GM23248 (cell line): ENCODE data around the gene MOB3B. TPM values are rescaled to one million over a fixed set of nuclear protein-coding genes. Genes with fewer than 3 reads are reported as not detected.
A peak's percentile ranks its signal among the peaks of the same experiment; 100 is the strongest.

Source experiments
- DNase-seq: peaks from one replicate; pipeline ENCODE4 v3.0.0-alpha.2; 2015
- H2AFZ ChIP-seq: fragments of 200-600 bp; sonication (generic); 2 replicates; pipeline ENCODE4 v1.6.1; 2016; ENCODE audit warnings: antibody characterized with exemption
- H3F3A ChIP-seq: fragments of 200-600 bp; sonication (generic); 2 replicates; pipeline ENCODE4 v1.6.1; 2016; ENCODE audit warnings: mild to moderate bottlenecking, antibody characterized with exemption, mixed run types; ENCODE audit not compliant: insufficient read depth
- H3K27ac ChIP-seq: fragments of 200-600 bp; sonication (generic); 2 replicates; pipeline ENCODE4 v1.5.1; 2016; ENCODE audit warnings: mild to moderate bottlenecking
- H3K27me3 ChIP-seq: fragments of 200-600 bp; sonication (generic); replicated peaks from 2 replicates; pipeline ENCODE4 v1.6.1; 2016; ENCODE audit warnings: mild to moderate bottlenecking; ENCODE audit not compliant: insufficient read depth
- H3K36me3 ChIP-seq: fragments of 200-600 bp; sonication (generic); 2 replicates; pipeline ENCODE4 v1.6.1; 2016; ENCODE audit warnings: low read depth, mild to moderate bottlenecking
- H3K4me1 ChIP-seq: fragments of 200-600 bp; sonication (generic); 2 replicates; pipeline ENCODE4 v1.6.1; 2016; ENCODE audit warnings: mild to moderate bottlenecking; ENCODE audit not compliant: insufficient read depth
- H3K4me2 ChIP-seq: fragments of 200-600 bp; sonication (generic); one replicate; pipeline ENCODE4 v1.6.1; 2016; ENCODE audit warnings: mild to moderate bottlenecking; ENCODE audit not compliant: unreplicated experiment
- H3K4me3 ChIP-seq: fragments of 200-600 bp; sonication (generic); 2 replicates; pipeline ENCODE4 v1.5.1; 2016; ENCODE audit warnings: mild to moderate bottlenecking
- H3K79me2 ChIP-seq: fragments of 200-600 bp; sonication (generic); 2 replicates; pipeline ENCODE4 v1.6.1; 2016; ENCODE audit warnings: mild to moderate bottlenecking; ENCODE audit not compliant: insufficient read depth
- H3K9ac ChIP-seq: fragments of 200-600 bp; sonication (generic); 2 replicates; pipeline ENCODE4 v1.6.1; 2016; ENCODE audit warnings: mild to moderate bottlenecking
- H3K9me2 ChIP-seq: fragments of 200-600 bp; sonication (generic); 2 replicates; pipeline ENCODE4 v1.6.1; 2016; ENCODE audit warnings: mixed run types, mild to moderate bottlenecking, moderate library complexity; ENCODE audit not compliant: insufficient read depth
- H3K9me3 ChIP-seq: fragments of 200-600 bp; sonication (generic); one replicate; pipeline ENCODE4 v1.6.1; 2017; ENCODE audit warnings: low read depth
- H4K20me1 ChIP-seq: fragments of 200-600 bp; sonication (generic); 2 replicates; pipeline ENCODE4 v1.6.0; 2016; ENCODE audit not compliant: insufficient read depth
- EZH2 ChIP-seq: fragments of 200-600 bp; sonication (generic); IDR thresholded peaks from 2 replicates; pipeline ENCODE4 v1.6.1; 2018; ENCODE audit warnings: antibody characterized with exemption, mild to moderate bottlenecking; ENCODE audit not compliant: insufficient read depth, poor library complexity, severe bottlenecking
- EZH2phosphoT487 ChIP-seq: fragments of 200-600 bp; sonication (generic); IDR thresholded peaks from 2 replicates; pipeline ENCODE4 v1.6.1; 2018; ENCODE audit warnings: antibody characterized with exemption, moderate library complexity, mild to moderate bottlenecking, low read depth; ENCODE audit not compliant: insufficient read depth
- WGBS, 2 experiments: methylation state at CpG; one replicate each; pipeline ENCODE4 v1.1.6; 2015 to 2017; ENCODE audit warnings: low lambda C conversion rate in 2 of 2, low coverage in 1 of 2; ENCODE audit errors: missing lambda C conversion rate in 2 of 2; 5-methylcytosine and 5-hydroxymethylcytosine counted together
- in situ Hi-C: fragments of 300-500 bp; cut with MboI; formaldehyde crosslinking; loops from 2 replicates; pipeline ENCODE4 v1.15.0; 2020
- polyA plus RNA-seq: library from polyadenylated mRNA; unstranded; fragments of >200 nt; fragmentation: Nextera tagmentation; extraction: Ambion mirVana; gene quantifications from 2 replicates; pipeline ENCODE4 v1.2.1, GENCODE V29; 2016
- total RNA-seq: library from RNA; depleted of rRNA; stranded (reverse); fragments of >200 nt; shearing (Covaris generic); gene quantifications from 2 replicates; pipeline ENCODE4 v1.2.3, GENCODE V29; 2014

MOB3B gene
- total and polyA plus RNA-seq, 2 experiments from 2014 or later = 0.06 TPM; not detected in 1

DNA sequence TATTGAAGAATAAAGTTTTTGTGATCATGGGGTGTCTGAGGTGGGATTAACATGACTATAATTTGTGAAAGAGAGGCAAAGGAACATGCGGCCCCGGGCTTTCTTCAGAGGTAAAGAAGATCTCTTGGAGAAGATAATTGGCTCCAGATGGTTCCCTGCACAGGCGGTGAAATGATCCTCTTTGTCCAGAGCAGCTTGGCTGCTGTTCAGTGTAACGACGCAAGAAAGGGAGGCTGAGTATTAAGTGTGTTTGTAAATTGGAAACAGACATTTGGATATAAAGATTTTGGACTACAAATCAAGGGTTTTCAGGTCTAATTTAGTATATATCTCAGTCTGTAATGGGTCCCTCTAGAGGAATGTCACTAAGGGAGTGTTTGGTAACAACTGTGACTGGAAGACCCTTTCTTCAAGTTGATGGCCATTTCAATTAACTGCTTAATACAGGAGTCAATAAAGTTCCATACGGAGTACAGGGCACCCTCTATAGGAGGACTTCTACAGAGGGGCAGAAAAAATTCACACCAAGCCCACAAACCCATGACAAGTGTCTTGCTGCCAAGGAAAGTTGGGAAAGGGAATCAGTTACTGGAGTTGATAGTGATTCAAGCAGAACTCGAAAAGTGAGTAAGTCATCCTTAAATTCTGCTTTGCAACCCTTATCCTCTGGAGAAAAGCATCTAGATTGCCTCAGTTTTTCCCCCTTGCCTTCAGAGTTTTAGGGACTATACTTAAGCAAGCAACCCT lies 236.8 kb downstream of the MOB3B start:
- TF ChIP-seq EZH2 (no peak), EZH2phosphoT487 (no peak)
- H4K20me1 ChIP-seq = no peaks in the 10 kb centered on the region
- no peaks in the 10 kb centered on the region for H3F3A ChIP-seq
- H3K27ac ChIP-seq = no peak overlapping the region
- H3K9ac ChIP-seq = no peak overlapping the region
- H2AFZ ChIP-seq = no peak overlapping the region
- H3K27me3 ChIP-seq = peaks cover 11% of the 10 kb centered on the region; the same call in 1 of the 2 replicates
- H3K36me3 ChIP-seq = no peaks in the 10 kb centered on the region
- DNase-seq = peak; percentile 81
- in situ Hi-C loops = no loop called here
- no peaks in the 10 kb centered on the region for H3K79me2 ChIP-seq
- no peak overlapping the region for H3K4me2 ChIP-seq
- 7 to 8% methylated on average over 7 of the region's 7 CpGs for WGBS, 2 experiments
- no peak overlapping the region for H3K4me3 ChIP-seq
- no peaks in the 10 kb centered on the region for H3K4me1 ChIP-seq
- no peaks in the 10 kb centered on the region for H3K9me2 ChIP-seq
- no peaks in the 10 kb centered on the region for H3K9me3 ChIP-seq

DNA sequence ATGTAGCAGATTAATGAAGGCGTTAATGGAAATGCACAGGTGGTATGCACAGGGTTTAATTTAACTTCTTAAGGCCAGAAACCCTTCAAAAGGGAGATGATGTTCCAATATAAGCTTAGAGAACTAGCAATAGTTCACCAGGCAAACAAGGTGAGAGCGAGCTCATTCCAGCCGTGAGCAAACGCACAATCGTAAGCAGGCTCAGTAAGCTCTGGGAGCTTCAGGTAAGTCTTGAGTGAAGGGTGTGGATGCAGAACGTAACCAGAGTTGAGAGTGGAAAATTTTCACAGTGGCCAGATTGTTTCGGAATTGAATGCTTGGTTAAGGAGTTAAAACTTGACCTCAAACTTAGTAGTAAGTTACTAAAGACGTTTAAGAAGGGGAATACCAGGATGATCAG lies 238.3 kb downstream of the MOB3B start:
- Histone ChIP-seq H3F3A (no peaks in the 10 kb centered on the region), H3K4me2 (no peak overlapping the region), H3K36me3 (no peaks in the 10 kb centered on the region), H4K20me1 (no peaks in the 10 kb centered on the region), H3K27ac (no peak overlapping the region), H2AFZ (no peak overlapping the region), H3K27me3 (peaks cover 19% of the 10 kb centered on the region; the same call in 1 of the 2 replicates), H3K9me2 (no peaks in the 10 kb centered on the region), H3K4me3 (no peak overlapping the region), H3K9me3 (no peaks in the 10 kb centered on the region), H3K4me1 (no peaks in the 10 kb centered on the region), H3K79me2 (no peaks in the 10 kb centered on the region), H3K9ac (no peak overlapping the region)
- 75 to 78% methylated on average over 8 of the region's 8 CpGs for WGBS, 2 experiments
- no peak for DNase-seq
- TF ChIP-seq EZH2phosphoT487 (no peak), EZH2 (no peak)
- in situ Hi-C loops = no loop called here

DNA sequence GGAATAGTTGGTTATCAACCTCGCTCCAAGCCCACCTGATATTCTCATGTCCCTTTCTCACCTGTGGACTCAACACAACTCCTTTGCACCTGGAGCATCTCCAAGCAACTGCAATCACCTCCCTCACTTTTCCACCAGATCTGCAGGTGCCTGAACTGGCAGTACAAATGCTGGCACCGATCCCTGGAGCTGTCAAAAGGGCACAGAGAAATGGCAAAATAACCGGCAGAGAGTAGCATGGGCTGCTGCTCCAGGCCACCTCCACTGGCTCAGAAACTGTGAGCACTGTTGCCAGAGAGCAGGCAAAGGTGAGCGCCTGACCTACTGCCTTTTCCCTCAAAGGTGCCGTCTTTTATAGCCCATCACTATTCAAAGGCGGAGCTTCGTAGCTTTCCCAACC lies 247.3 kb downstream of the MOB3B start:
- Histone ChIP-seq H2AFZ (no peak overlapping the region), H3K36me3 (no peaks in the 10 kb centered on the region), H3F3A (no peaks in the 10 kb centered on the region), H3K27me3 (peaks cover 5% of the 10 kb centered on the region), H3K4me1 (no peaks in the 10 kb centered on the region), H3K79me2 (no peaks in the 10 kb centered on the region), H3K9ac (no peak overlapping the region), H3K4me2 (no peak overlapping the region), H3K9me2 (no peaks in the 10 kb centered on the region), H3K4me3 (no peak overlapping the region), H4K20me1 (no peaks in the 10 kb centered on the region), H3K9me3 (no peaks in the 10 kb centered on the region), H3K27ac (no peak overlapping the region)
- no peak for DNase-seq
- no peak for TF ChIP-seq EZH2phosphoT487
- TF ChIP-seq EZH2 = no peak
- 84 to 92% methylated on average over 7 of the region's 7 CpGs for WGBS, 2 experiments
- in situ Hi-C loops = no loop called here

DNA sequence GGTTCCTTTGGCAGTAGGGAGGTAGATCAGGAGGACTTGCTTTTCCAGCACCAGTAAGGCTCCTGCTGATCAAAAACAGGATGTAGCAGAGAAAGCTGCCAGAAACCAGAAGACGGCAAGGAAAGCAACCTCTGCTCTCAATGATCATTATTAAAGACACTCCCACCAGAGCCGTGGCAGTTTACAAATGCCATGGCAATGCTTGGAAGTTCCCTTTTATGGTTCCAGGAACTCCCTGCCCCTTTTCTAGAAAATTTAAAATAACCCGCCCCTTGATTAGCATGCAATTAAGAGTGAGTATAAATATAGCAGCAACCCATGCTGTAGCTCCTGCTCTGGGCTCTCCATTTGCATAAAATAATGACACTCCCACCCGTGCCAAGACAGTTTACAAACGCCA lies 248.8 kb downstream of the MOB3B start:
- no peaks in the 10 kb centered on the region for H3K9me3 ChIP-seq
- DNase-seq = peak; percentile 35
- no peaks in the 10 kb centered on the region for H3K9me2 ChIP-seq
- 3 to 4% methylated on average over 5 of the region's 5 CpGs for WGBS, 2 experiments
- TF ChIP-seq EZH2 (no peak), EZH2phosphoT487 (no peak)
- peaks cover 4% of the 10 kb centered on the region; the same call in 1 of the 2 replicates for H3K4me1 ChIP-seq
- peak overlapping the region; percentile 70 for H3K4me2 ChIP-seq
- no peaks in the 10 kb centered on the region for H3F3A ChIP-seq
- in situ Hi-C loops = no loop called here
- H4K20me1 ChIP-seq = no peaks in the 10 kb centered on the region
- H3K79me2 ChIP-seq = no peaks in the 10 kb centered on the region
- peak overlapping the region; percentile 63 for H2AFZ ChIP-seq
- no peaks in the 10 kb centered on the region for H3K36me3 ChIP-seq
- no peak overlapping the region for H3K27ac ChIP-seq
- H3K4me3 ChIP-seq = peak overlapping the region; percentile 44; the same call in 1 of the 2 replicates
- no peak overlapping the region for H3K9ac ChIP-seq
- no peaks in the 10 kb centered on the region; the same call in none of the 2 replicates for H3K27me3 ChIP-seq
